ENCODE data around the gene SLC22A23.

DNA sequence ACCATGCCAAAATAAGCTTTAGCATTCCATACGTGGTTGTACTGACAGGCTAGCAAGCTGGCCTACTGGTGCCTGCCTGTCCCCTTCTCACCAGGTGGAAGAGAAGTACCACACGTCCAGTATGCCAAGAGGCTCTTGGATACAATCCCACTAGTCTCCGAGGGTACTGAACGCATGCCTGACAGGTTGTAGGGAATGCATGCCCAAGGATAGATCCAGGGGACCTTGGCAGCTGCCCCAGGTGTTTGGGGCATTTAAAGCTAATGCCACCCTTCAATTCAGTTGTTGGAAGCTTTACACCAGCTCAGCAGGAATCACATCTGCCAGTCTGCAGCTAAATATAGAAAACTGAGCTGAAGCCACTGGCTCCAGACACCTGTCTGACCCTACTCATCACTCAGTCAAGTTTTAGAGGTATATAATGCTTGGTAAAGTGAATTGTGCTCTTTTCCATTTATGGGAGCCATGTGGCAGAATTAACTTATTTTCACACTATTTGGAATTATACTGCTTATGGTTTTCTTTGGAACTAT is 234.3 kb downstream of the SLC22A23 start:
- TF ChIP-seq POLR2A (IDR thresholded peaks at IDR 0.05): no peak
- TF ChIP-seq, protein P1, sequence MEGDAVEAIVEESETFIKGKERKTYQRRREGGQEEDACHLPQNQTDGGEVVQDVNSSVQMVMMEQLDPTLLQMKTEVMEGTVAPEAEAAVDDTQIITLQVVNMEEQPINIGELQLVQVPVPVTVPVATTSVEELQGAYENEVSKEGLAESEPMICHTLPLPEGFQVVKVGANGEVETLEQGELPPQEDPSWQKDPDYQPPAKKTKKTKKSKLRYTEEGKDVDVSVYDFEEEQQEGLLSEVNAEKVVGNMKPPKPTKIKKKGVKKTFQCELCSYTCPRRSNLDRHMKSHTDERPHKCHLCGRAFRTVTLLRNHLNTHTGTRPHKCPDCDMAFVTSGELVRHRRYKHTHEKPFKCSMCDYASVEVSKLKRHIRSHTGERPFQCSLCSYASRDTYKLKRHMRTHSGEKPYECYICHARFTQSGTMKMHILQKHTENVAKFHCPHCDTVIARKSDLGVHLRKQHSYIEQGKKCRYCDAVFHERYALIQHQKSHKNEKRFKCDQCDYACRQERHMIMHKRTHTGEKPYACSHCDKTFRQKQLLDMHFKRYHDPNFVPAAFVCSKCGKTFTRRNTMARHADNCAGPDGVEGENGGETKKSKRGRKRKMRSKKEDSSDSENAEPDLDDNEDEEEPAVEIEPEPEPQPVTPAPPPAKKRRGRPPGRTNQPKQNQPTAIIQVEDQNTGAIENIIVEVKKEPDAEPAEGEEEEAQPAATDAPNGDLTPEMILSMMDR (IDR thresholded peaks at IDR 0.05): no peak
